Heart right ventricle (tissue), 16 donors: ENCODE data around the gene PRELP. TPM values are rescaled to one million over a fixed set of nuclear protein-coding genes. Genes with fewer than 3 reads are reported as not detected.

Experiments used
- ATAC-seq, 8 donors: fragments of 200-7000 bp; cut with Tn5 transposase; one replicate each; pipeline ENCODE4 v1.9.1; 2020; ENCODE audit warnings: mild to moderate bottlenecking in 8 of 8, moderate library complexity in 8 of 8, moderate number of reproducible peaks in 1 of 8
- DNase-seq, 2 donors: peaks; one replicate each; pipeline ENCODE4 v3.0.0-alpha.2; 2020
- H3K27ac ChIP-seq, 10 donors: fragments of 200-600 bp; sonication (generic) in 2 of 10; one replicate each; pipeline versions ENCODE4 v1.5.0 to v1.8.0; 2020 to 2022; ENCODE audit warnings: mild to moderate bottlenecking in 3 of 10
- H3K27me3 ChIP-seq, 7 donors: fragments of 200-600 bp; one replicate each; pipeline ENCODE4 v1.8.0; 2021 to 2022; ENCODE audit warnings: mild to moderate bottlenecking in 2 of 7
- H3K36me3 ChIP-seq, 9 donors: fragments of 200-600 bp; sonication (generic) in 1 of 9; one replicate each; pipeline versions ENCODE4 v1.5.0 to v1.8.0; 2020 to 2022; ENCODE audit warnings: mild to moderate bottlenecking in 2 of 9
- H3K4me1 ChIP-seq, 9 donors: fragments of 200-600 bp; sonication (generic) in 1 of 9; one replicate each; pipeline versions ENCODE4 v1.5.0 to v1.8.0; 2020 to 2022; ENCODE audit warnings: mild to moderate bottlenecking in 4 of 9
- H3K4me3 ChIP-seq, 10 donors: fragments of 200-600 bp; sonication (generic) in 2 of 10; one replicate each; pipeline versions ENCODE4 v1.5.0 to v1.8.0; 2020 to 2022; ENCODE audit warnings: mild to moderate bottlenecking in 7 of 10, moderate library complexity in 2 of 10
- H3K9me3 ChIP-seq, 11 donors: fragments of 200-600 bp in 10 of 11; sonication (generic) in 2 of 11; one replicate each; pipeline versions ENCODE4 v1.5.0 to v1.8.0; 2013 to 2022; ENCODE audit warnings: mild to moderate bottlenecking in 2 of 11, control low read depth in 1 of 11, moderate library complexity in 1 of 11
- WGBS, 2 donors: extraction: QIAGEN DNeasy Blood & Tissue Kit; methylation state at CpG; one replicate each; pipeline ENCODE4 v1.1.7; 2013; ENCODE audit warnings: inconsistent platforms in 1 of 2; 5-methylcytosine and 5-hydroxymethylcytosine counted together
- intact Hi-C, 10 donors: fragments of 100-400 bp; cut with DNase I; formaldehyde crosslinking; loops; one replicate each; pipeline versions ENCODE4 v1.11.1 to v1.14.2; 2022
- polyA plus RNA-seq, 2 donors: library from polyadenylated mRNA; stranded (reverse); fragments of 200-250 nt; gene quantifications; one replicate each; pipeline ENCODE4 v1.2.3, GENCODE V29; 2013
- total RNA-seq, 10 donors: library from RNA; stranded (reverse); fragmentation: NEBNext Ultra II Directional in 3 of 10; extraction: Animal tissue kit (Norgen Biotek cat#: 25700) in 3 of 10; gene quantifications; one replicate each; pipeline versions ENCODE4 v1.2.1 to v1.2.4, GENCODE V29; 2021 to 2023
- TF ChIP-seq, protein P1 (sequence below), 9 donors: fragments of 200-600 bp; sonication (generic) in 2 of 9; IDR thresholded peaks; one replicate each; pipeline versions ENCODE4 v1.5.0 to v1.8.0; 2021 to 2022; ENCODE audit warnings: antibody characterized with exemption in 9 of 9, mild to moderate bottlenecking in 5 of 9, moderate library complexity in 1 of 9
- donor health status: Arrhythmogenic right ventricular cardiomyopathy.
- donor health status: ischemic (EF 13 %, LVEDD 7.1; RV severe dilation, severe dysfunction).
- donor health status: healthy with polysubstance abuse.
- donor health status: DM: no; HTN: yes; CAD: no.
- donor health status: DM: no; HTN: no; CAD: no.
- donor health status: ischemic (EF 25% LVEDD 6.9; RV normal size, moderate dysfunction).
- donor health status: ischemic (EF 25% LVEDD 5.7; RV mildly dilated, moderate dysfunction).
- donor health status: healthy.
- donor health status: DM: yes; HTN: yes; CAD: no.
- donor health status: Ischemic cardiomyopathy.
- donor health status: ischemic (EF 35%, LVEDD 5.7; RV mildly dilated, moderate dysfunction).
- donor health status: nonischemic (EF 11% LVEDD 7.7; RV severe dilation, severe dysfunction).
- donor health status: DM: yes; HTN: yes; CAD: no.
- donor health status: PGD.
- donor health status: ischemic (EF 29% LVEDD 5.4; RV normal size, mild dysfunction).
- donor health status: nonischemic (EF 23%, LVEDD 6.1; RV moderate dilation, normal function).

The PRELP gene
- total and polyA plus RNA-seq, 12 donors: 3.3 to 37.1 (median 14.9) TPM

DNA sequence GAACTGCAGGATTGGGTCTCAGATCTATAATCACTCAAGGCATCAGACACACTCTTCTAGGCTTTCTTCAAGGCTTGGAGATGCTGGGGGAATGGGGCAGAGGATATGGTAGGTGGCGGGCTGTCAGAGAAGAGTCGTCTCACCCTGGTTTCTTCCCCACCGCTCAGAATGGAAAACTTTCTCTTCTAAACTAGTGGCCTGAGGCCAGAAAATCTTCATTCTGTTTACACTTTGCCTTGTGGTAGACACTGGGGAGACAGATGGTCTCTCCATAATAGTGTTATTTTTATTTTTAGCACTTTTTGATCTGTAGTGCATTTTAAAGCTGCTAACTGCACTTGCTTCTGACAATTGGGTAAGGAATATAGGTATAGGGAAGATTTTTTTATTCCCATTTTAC lies 2.6 kb downstream of the PRELP start:
- 79 to 86% methylated on average over 3 of the region's 3 CpGs for WGBS, 2 donors
- Histone ChIP-seq H3K4me1 (peaks cover 7 to 60% (median 22%) of the 10 kb centered on the region in 9 donors), H3K4me3 (peak overlapping the region in 8 of 10 donors; percentile 12 to 60 (median 50)), H3K36me3 (peaks cover 0 to 6% (median 0%) of the 10 kb centered on the region in 9 donors), H3K27ac (peak overlapping the region in 8 of 10 donors; percentile 30 to 82 (median 68)), H3K27me3 (peaks cover 0 to 15% (median 0%) of the 10 kb centered on the region in 7 donors), H3K9me3 (no peaks in the 10 kb centered on the region)
- TF ChIP-seq, protein P1, sequence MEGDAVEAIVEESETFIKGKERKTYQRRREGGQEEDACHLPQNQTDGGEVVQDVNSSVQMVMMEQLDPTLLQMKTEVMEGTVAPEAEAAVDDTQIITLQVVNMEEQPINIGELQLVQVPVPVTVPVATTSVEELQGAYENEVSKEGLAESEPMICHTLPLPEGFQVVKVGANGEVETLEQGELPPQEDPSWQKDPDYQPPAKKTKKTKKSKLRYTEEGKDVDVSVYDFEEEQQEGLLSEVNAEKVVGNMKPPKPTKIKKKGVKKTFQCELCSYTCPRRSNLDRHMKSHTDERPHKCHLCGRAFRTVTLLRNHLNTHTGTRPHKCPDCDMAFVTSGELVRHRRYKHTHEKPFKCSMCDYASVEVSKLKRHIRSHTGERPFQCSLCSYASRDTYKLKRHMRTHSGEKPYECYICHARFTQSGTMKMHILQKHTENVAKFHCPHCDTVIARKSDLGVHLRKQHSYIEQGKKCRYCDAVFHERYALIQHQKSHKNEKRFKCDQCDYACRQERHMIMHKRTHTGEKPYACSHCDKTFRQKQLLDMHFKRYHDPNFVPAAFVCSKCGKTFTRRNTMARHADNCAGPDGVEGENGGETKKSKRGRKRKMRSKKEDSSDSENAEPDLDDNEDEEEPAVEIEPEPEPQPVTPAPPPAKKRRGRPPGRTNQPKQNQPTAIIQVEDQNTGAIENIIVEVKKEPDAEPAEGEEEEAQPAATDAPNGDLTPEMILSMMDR (IDR thresholded peaks at IDR 0.05): no peak
- no peak for ATAC-seq
- intact Hi-C loops: loop anchor here in 1 of 10 donors (5.0 kb wide), 1 partner anchor 36 kb away; no protein-coding TSS in a partner anchor
- no peak for DNase-seq

DNA sequence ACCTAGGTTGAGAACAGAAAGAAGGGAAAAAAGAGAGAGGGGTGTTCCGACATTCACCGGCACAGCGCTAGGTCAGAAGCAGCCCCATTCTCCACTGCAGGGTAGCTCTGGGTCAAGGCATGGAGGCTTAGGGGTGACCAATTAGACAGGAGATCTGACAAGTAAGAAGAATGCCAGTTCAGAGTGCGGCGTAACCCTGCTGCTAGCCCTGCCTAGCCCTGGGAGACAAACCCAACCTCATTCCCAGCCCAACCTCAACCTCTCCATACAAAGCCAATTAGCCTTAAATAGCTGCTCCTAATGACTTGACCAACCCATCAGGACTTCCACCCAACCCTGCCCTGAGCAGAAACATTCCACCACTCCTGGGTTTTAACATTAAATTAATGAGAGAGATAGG lies 3.4 kb downstream of the PRELP start:
- Histone ChIP-seq H3K4me1 (peaks cover 7 to 54% (median 22%) of the 10 kb centered on the region in 9 donors), H3K9me3 (no peaks in the 10 kb centered on the region), H3K27ac (peak overlapping the region in 6 of 10 donors; percentile 29 to 80 (median 62)), H3K36me3 (peaks cover 0 to 13% (median 0%) of the 10 kb centered on the region in 9 donors), H3K27me3 (peaks cover 0 to 14% (median 0%) of the 10 kb centered on the region in 7 donors), H3K4me3 (peak overlapping the region in 7 of 10 donors; percentile 12 to 60 (median 52))
- DNase-seq (no peak), ATAC-seq (no peak)
- TF ChIP-seq, protein P1 (IDR thresholded peaks at IDR 0.05): no peak
- 81 to 84% methylated on average over 5 of the region's 5 CpGs for WGBS, 2 donors
- intact Hi-C loops: loop anchor here in 1 of 10 donors (5.0 kb wide), 1 partner anchor 37 kb away; no protein-coding TSS in a partner anchor

DNA sequence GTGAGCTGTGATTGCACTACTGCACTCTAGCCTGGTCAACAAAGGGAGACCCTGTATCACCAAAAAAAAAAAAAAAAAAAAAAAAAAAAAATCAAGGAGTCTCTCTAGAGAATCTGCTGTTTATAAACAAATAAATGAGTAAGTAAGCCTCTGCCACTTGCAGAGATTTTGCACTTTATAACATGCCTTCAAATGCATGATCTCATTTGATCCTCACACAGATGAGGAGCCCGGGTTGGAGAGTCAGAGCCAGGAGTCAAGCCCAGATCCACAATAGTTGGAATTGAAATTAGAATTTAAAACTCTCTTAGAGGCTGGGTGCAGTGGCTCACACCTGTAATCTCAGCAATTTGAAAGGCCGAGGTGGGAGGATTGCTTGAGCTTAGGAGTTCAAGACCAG lies 4.0 kb downstream of the PRELP start:
- ATAC-seq (no peak), DNase-seq (no peak)
- intact Hi-C loops: loop anchor here in 3 of 10 donors (5.0 to 10.0 kb wide), 2 partner anchors 37 to 215 kb away; no protein-coding TSS in a partner anchor
- Histone ChIP-seq H3K36me3 (peaks cover 0 to 20% (median 0%) of the 10 kb centered on the region in 9 donors), H3K27me3 (peaks cover 0 to 7% (median 0%) of the 10 kb centered on the region in 7 donors), H3K9me3 (no peaks in the 10 kb centered on the region), H3K4me3 (peak overlapping the region in 6 of 10 donors; percentile 15 to 60 (median 50)), H3K27ac (peak overlapping the region in 5 of 10 donors; percentile 55 to 68 (median 64)), H3K4me1 (peaks cover 7 to 56% (median 22%) of the 10 kb centered on the region in 9 donors)
- TF ChIP-seq, protein P1 (IDR thresholded peaks at IDR 0.05): no peak
- WGBS, 2 donors: 79 to 90% methylated on average over 2 of the region's 2 CpGs

DNA sequence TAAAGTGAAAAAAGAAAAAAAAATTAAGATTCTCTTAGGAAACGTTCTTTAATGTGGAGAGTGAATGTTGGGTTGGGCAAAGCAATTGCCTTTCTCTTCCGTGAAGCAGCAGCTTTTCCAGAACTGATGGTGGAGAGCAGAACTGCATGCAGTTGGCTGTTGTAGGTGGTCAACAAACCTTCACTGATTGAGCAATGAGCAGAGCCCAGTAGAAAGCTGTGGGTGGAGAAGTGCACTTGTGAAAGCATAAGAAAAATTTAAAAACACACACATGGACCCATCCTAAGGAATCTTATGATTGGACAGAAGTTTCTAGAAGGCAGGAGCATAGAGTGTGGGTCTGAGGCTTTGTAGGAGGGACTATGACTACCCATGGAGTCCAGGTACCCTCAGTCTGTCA lies 4.5 kb downstream of the PRELP start:
- WGBS, 2 donors: 76 to 84% methylated on average over 2 of the region's 2 CpGs
- peaks cover 7 to 53% (median 22%) of the 10 kb centered on the region in 9 donors for H3K4me1 ChIP-seq
- no peak for DNase-seq

More for the DNA sequence above, 4.5 kb downstream of the PRELP start:
- H3K36me3 ChIP-seq: peaks cover 0 to 21% (median 0%) of the 10 kb centered on the region in 9 donors
- no peaks in the 10 kb centered on the region for H3K9me3 ChIP-seq
- H3K27me3 ChIP-seq: peaks cover 0 to 3% (median 0%) of the 10 kb centered on the region in 7 donors
- peak overlapping the region in 9 of 10 donors; percentile 55 to 74 (median 64) for H3K27ac ChIP-seq
- TF ChIP-seq, protein P1 (IDR thresholded peaks at IDR 0.05): no peak
- ATAC-seq: peak in 6 of 8 donors; percentile 11 to 56 (median 30)
- intact Hi-C loops: loop anchor here in 2 of 10 donors (5.0 to 10.0 kb wide), 2 partner anchors 38 to 215 kb away; no protein-coding TSS in a partner anchor
- peak overlapping the region in 7 of 10 donors; percentile 10 to 60 (median 22) for H3K4me3 ChIP-seq
